SW480 (cell line): ENCODE data around the gene SPIN1.
A peak's percentile ranks its signal among the peaks of the same experiment; 100 is the strongest.
"Not testable (repeated sequence)": the region's sequence is repeated elsewhere in the genome, so short reads cannot be mapped to it uniquely, and the experiment has no call there.

ENCODE experiments used
- DNase-seq: peaks from one replicate; pipeline ENCODE4 v3.0.0-alpha.2; 2016; ENCODE audit warnings: low spot score

The SPIN1 gene

GRCh38 chr9:88388203-88388885 is at the start of gene SPIN1:
TSS of gene SPIN1 (plus strand) at chr9:88388444. CDS start at chr9:88426540, 38,096 bp downstream.
- DNase-seq, result peak; percentile 71

- no peak for DNase-seq
These were observed 48.9 kb upstream of the SPIN1 start for GRCh38 chr9:88339317-88339716.

- no peak for DNase-seq
These were observed 46.0 kb upstream of the SPIN1 start for GRCh38 chr9:88342246-88342645.

GRCh38 chr9:88344013-88344412 is 44.2 kb upstream of the SPIN1 start:
- no peak for DNase-seq

- not testable (repeated sequence) for DNase-seq
These were observed 37.9 kb upstream of the SPIN1 start for GRCh38 chr9:88350354-88350753.

- DNase-seq, result peak; percentile 70
These were observed 33.1 kb upstream of the SPIN1 start for GRCh38 chr9:88355166-88355565.

GRCh38 chr9:88357250-88357649 is 31.0 kb upstream of the SPIN1 start:
- DNase-seq, result not testable (repeated sequence)

GRCh38 chr9:88358723-88359122 is 29.5 kb upstream of the SPIN1 start:
- DNase-seq, result no peak

- no peak for DNase-seq
These were observed 28.3 kb upstream of the SPIN1 start for GRCh38 chr9:88359974-88360373.

- DNase-seq, result no peak
These were observed 25.6 kb upstream of the SPIN1 start for GRCh38 chr9:88362681-88363080.

- no peak for DNase-seq
These were observed 24.6 kb upstream of the SPIN1 start for GRCh38 chr9:88363661-88364060.

GRCh38 chr9:88364706-88365105 is 23.5 kb upstream of the SPIN1 start:
- no peak for DNase-seq

GRCh38 chr9:88370346-88370745 is 17.9 kb upstream of the SPIN1 start:
- peak; percentile 66 for DNase-seq

- DNase-seq, result no peak
These were observed 16.1 kb upstream of the SPIN1 start for GRCh38 chr9:88372103-88372654.

GRCh38 chr9:88373045-88373444 is 15.2 kb upstream of the SPIN1 start:
- DNase-seq, result no peak

- DNase-seq, result no peak
These were observed 9.9 kb upstream of the SPIN1 start for GRCh38 chr9:88378317-88378716.

GRCh38 chr9:88379352-88379751 is 8.9 kb upstream of the SPIN1 start:
- DNase-seq, result no peak

GRCh38 chr9:88380118-88380517 is 8.1 kb upstream of the SPIN1 start:
- no peak for DNase-seq

- DNase-seq, result not testable (repeated sequence)
These were observed 6.9 kb upstream of the SPIN1 start for GRCh38 chr9:88381322-88381721.

GRCh38 chr9:88383176-88383575 is 5.1 kb upstream of the SPIN1 start:
- no peak for DNase-seq

- DNase-seq, result not testable (repeated sequence)
These were observed 2.1 kb upstream of the SPIN1 start for GRCh38 chr9:88386137-88386536.

GRCh38 chr9:88387036-88387551 is 1.1 kb upstream of the SPIN1 start:
- DNase-seq, result no peak

- peak; percentile 80 for DNase-seq
These were observed 567 bp upstream of the SPIN1 start for GRCh38 chr9:88387552-88388202.
